Ovary (tissue), 3 donors: Measurements from ENCODE around the gene RNPEPL1.

Experiments
- CTCF ChIP-seq, 3 donors: fragments of 450-650 bp in 2 of 3; fragments of 200-600 bp in 1 of 3; IDR thresholded peaks; one replicate each; pipeline versions ENCODE4 v1.5.1 to v1.8.0; 2016 to 2022; ENCODE audit warnings: antibody characterized with exemption in 3 of 3, mild to moderate bottlenecking in 1 of 3
- EP300 ChIP-seq: sonication (generic); formaldehyde crosslinking; IDR thresholded peaks from one replicate; pipeline ENCODE4 v1.6.1; 2017; ENCODE audit warnings: antibody characterized with exemption
- donor health status: DM: no; HTN: no; CAD: no.

- TF ChIP-seq CTCF (IDR thresholded peaks at IDR 0.05) (no peak), EP300 (no peak)
Measured at GRCh38 chr2:240518981-240519380, 49.3 kb upstream of the RNPEPL1 start.
